IPS-NIHi11 (cell line): ENCODE results near the gene TEDC2.
A peak's percentile ranks its signal among the peaks of the same experiment; 100 is the strongest.
"Not testable (repeated sequence)": the region's sequence is repeated elsewhere in the genome, so short reads cannot be mapped to it uniquely, and the experiment has no call there.

Experiments
- DNase-seq: peaks from one replicate; pipeline ENCODE4 v3.0.0; 2012; ENCODE audit warnings: mixed read lengths, low spot score

TEDC2 gene

GRCh38 chr16:2459647-2460390 is at the start of gene TEDC2:
TSS of gene TEDC2 (plus strand) at chr16:2460109. CDS start at chr16:2460145, 36 bp downstream.
- peak; percentile 99 for DNase-seq

- no peak for DNase-seq
Observed at GRCh38 chr16:2415085-2415484, 44.8 kb upstream of the TEDC2 start.

- DNase-seq: no peak
Observed at GRCh38 chr16:2420035-2420434, 39.9 kb upstream of the TEDC2 start.

- no peak for DNase-seq
Observed at GRCh38 chr16:2422123-2422867, 37.6 kb upstream of the TEDC2 start.

GRCh38 chr16:2424061-2425007 is 35.6 kb upstream of the TEDC2 start:
- DNase-seq: no peak

GRCh38 chr16:2425008-2425518 is 34.8 kb upstream of the TEDC2 start:
- no peak for DNase-seq

GRCh38 chr16:2425825-2426430 is 34.0 kb upstream of the TEDC2 start:
- DNase-seq: no peak

- no peak for DNase-seq
Observed at GRCh38 chr16:2426941-2427361, 33.0 kb upstream of the TEDC2 start.

- DNase-seq: no peak
Observed at GRCh38 chr16:2427526-2427925, 32.4 kb upstream of the TEDC2 start.

GRCh38 chr16:2428051-2428783 is 31.7 kb upstream of the TEDC2 start:
- peak; percentile 48 for DNase-seq

- no peak for DNase-seq
Observed at GRCh38 chr16:2428784-2429033, 31.2 kb upstream of the TEDC2 start.

GRCh38 chr16:2429034-2429770 is 30.7 kb upstream of the TEDC2 start, which contains the start of gene CCNF:
TSS of gene CCNF (plus strand) at chr16:2429447. CDS start at chr16:2429482, 35 bp downstream.
- peak; percentile 99 for DNase-seq

GRCh38 chr16:2429771-2430663 is 29.9 kb upstream of the TEDC2 start:
- no peak for DNase-seq

GRCh38 chr16:2432286-2432685 is 27.6 kb upstream of the TEDC2 start:
- DNase-seq: no peak

GRCh38 chr16:2432801-2433505 is 27.0 kb upstream of the TEDC2 start:
- no peak for DNase-seq

GRCh38 chr16:2435236-2435635 is 24.7 kb upstream of the TEDC2 start:
- not testable (repeated sequence) for DNase-seq

GRCh38 chr16:2436110-2436509 is 23.8 kb upstream of the TEDC2 start:
- no peak for DNase-seq

GRCh38 chr16:2437032-2437790 is 22.7 kb upstream of the TEDC2 start:
- DNase-seq: no peak
